ENCODE measurements around the gene KRTAP10-3.
"Not testable (repeated sequence)": the region's sequence is repeated elsewhere in the genome, so short reads cannot be mapped to it uniquely, and the experiment has no call there.

The KRTAP10-3 gene, protein sequence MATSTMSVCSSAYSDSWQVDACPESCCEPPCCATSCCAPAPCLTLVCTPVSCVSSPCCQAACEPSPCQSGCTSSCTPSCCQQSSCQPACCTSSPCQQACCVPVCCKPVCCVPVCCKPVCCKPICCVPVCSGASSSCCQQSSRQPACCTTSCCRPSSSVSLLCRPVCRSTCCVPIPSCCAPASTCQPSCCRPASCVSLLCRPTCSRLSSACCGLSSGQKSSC

DNA sequence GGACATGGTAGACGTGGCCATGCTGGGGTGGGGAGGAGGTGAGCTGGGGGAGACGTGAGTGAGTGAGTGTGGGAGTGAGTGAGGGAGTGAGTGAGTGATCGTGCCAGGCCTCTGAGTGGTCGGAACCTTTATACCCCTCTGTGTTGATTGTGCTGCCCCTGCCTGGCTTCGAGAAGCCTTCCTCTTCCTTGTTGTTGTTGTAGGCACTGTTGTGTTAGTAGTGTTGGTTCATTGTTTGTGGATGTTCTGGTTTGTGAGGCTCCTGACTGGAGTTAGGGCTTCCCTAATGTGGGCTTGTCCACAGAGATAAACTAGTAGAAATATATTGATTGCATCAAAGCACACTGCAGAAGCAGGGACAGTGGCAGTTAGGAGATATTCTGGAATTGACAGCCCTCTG, at the start of gene KRTAP10-3:
Gene KRTAP10-3, minus strand, starts transcription at position 101 of the 400 bp plus-strand sequence. Its CDS starts 80 bp downstream, at position 21.
- no peak for DNase-seq (ENCODE audit: low spot score)

DNA sequence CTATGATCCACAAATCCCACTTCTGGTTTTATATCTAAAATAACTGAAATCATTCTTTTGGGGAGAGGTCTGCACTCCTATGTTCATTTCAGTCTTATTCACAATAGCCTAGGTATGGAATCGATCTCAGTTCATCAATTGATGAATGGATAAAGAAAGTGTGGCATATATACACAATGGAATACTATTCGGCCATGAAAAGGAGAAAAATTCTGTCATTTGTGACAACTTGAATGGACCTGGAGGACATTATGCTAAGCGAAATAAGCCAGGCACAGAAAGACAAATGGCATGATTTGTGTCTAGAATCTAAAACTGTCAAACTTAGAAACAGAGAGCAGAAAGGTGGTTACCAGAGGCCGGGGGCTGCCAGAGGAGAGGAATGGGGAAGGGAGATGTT, 47.9 kb upstream of the KRTAP10-3 start:
- DNase-seq (ENCODE audit: low spot score), result no peak

DNA sequence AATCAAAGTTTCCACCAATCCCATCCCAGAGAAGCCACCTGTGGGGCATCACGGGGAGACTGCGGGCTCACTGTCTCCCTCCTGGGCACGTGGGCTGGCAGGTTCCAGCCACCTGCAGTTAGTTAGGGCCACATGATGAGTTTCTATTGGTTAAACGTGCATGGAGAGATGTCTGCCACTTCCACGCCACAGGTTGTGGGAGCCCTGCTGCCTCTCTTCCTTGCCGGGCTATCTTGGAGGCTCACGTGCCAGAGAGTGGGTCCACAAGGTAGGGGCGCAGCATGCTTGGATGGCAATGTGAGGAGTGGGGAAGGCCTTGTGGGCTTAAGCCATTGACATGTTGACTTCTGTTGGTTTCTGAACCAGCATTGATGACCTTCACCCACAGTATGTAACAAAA, 45.3 kb upstream of the KRTAP10-3 start:
- DNase-seq (ENCODE audit: low spot score), result no peak

DNA sequence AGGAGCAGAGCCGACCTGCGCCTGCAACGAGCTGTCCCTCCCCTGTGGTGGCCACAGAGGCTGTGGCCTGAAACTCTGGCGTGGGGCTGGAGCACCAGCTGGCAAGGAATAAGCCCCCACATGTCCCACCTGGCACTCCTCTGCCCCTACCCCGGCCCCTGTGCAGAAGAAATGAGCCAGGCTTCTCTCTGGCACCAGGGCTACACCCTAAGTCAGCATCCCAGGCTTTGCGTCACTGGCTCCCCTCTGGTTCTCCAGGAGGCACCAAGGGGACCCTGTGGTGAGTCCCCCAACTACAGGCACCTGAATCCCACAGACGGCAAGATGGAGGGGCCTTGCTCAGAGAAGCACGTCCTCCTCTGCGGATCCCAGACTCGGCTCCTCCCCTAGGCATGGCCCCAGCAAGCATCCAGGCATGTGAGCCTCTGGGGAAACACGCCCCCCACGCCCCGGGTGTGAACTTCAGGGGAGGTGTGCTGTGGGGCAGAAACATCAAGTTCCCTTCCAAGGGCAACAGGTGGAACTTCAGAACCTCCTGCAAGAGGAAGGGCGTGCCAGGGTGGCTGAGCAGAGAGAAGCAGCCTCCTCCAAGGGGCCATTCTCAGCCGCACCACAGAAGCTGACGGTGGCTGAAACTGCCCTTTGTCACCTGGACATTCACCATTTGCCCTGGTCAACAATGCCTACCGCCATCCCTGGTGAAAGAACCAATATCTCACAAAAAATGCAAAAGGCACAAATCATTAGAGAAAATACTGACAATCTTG, 44.7 kb upstream of the KRTAP10-3 start:
- no peak for DNase-seq (ENCODE audit: low spot score)

DNA sequence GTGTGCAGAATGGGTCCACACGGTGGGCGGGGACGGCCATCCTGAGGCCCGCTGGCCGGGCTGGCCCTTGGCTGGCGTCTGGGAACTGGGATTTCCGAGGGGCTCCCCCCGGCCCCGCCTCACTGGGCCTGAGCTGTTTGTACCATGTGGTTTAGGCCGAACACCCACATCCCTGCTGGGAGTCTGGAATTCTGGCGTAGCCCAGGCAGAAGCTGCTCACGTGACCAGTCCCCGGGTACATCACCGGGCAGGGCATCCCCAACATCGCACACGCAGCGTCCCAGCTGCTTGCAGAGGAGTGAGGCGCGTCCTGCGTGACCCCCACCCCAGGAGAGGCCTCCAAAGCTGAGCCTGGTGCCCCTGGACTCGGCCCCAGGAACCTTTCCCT, 43.9 kb upstream of the KRTAP10-3 start:
- no peak for DNase-seq (ENCODE audit: low spot score)

DNA sequence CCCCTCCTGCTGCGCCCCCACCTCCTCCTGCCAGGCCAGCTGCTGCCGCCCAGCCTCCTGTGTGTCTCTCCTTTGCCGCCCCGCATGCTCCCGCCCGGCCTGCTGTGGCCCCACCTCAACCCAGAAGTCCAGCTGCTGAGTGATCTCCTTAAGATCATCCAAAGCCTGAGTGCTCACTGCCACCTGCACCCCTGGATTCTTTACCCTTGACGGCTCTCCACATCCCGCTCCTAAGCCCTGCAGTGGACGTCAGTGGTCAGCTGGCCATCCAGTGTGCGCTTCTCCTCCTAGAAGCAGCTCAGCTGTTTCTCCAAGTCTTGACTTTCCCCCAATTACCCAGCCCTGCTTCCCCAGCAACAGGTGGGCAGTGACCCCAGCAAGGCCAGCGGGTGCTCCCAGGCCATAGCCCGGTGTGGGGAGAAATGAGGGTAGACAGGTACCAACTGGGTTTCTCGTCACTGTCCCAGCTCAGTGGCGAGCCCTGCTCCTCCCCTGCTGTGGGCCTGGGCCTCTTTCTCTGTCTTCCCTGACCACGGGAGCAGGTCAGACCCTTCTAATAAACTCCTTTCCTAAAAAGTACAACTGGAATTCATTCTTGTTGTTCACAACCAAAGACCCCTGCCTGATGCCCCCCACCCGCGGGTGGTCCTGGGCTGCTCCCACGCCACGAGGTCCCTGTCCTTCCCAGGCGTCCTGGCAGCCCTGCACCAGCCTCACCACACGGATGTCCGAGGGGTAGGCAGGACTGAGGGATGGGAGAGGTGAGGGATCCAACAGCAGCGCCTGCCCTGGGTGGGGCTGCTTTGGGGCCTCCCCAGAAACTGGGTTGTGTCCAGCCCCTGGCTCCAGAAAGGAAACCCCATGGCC, 43.2 kb upstream of the KRTAP10-3 start:
- no peak for DNase-seq (ENCODE audit: low spot score)

DNA sequence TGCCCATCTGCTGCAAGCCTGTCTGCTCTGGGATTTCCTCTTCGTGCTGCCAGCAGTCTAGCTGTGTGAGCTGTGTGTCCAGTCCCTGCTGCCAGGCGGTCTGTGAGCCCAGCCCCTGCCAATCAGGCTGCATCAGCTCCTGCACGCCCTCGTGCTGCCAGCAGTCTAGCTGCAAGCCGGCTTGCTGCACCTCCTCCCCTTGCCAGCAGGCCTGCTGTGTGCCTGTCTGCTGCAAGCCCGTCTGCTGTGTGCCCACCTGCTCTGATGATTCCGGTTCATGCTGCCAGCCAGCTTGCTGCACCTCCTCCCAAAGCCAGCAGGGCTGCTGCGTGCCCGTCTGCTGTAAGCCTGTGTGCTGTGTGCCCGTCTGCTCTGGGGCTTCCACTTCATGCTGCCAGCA, 42.5 kb upstream of the KRTAP10-3 start:
- not testable (repeated sequence) for DNase-seq (ENCODE audit: low spot score)

DNA sequence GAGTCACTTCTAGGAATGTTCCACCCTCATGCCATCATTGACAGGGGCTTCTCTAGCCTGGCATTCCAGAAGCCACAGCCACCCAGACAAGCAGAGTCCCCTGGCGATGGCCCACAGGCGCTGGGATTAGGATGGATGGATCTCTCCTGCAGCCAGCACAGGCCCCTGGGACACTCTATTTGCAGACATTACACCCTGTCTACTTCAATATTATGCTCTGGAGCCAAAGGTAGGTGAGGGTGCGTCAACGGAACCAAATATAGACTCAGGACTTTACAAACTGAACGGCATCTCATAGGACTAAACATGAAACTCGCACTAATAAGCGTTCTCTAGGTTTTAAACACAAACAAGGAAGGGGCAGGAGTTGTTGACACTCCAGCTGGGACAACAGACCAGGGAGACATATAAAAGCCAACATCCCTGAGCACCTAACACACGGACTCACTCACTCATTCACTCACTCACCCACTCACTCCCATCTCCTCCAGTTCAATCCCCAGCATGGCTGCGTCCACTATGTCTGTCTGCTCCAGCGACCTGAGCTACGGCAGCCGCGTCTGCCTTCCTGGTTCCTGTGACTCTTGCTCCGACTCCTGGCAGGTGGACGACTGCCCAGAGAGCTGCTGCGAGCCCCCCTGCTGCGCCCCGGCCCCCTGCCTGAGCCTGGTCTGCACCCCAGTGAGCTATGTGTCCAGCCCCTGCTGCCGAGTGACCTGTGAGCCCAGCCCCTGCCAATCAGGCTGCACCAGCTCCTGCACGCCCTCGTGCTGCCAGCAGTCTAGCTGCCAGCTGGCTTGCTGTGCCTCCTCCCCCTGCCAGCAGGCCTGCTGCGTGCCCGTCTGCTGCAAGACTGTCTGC, 41.8 kb upstream of the KRTAP10-3 start, which contains the start of gene KRTAP10-7:
Gene KRTAP10-7, plus strand, starts transcription at position 480 of the 861 bp plus-strand sequence. Its CDS starts 25 bp downstream, at position 505.
- DNase-seq (ENCODE audit: low spot score), result not testable (repeated sequence)

DNA sequence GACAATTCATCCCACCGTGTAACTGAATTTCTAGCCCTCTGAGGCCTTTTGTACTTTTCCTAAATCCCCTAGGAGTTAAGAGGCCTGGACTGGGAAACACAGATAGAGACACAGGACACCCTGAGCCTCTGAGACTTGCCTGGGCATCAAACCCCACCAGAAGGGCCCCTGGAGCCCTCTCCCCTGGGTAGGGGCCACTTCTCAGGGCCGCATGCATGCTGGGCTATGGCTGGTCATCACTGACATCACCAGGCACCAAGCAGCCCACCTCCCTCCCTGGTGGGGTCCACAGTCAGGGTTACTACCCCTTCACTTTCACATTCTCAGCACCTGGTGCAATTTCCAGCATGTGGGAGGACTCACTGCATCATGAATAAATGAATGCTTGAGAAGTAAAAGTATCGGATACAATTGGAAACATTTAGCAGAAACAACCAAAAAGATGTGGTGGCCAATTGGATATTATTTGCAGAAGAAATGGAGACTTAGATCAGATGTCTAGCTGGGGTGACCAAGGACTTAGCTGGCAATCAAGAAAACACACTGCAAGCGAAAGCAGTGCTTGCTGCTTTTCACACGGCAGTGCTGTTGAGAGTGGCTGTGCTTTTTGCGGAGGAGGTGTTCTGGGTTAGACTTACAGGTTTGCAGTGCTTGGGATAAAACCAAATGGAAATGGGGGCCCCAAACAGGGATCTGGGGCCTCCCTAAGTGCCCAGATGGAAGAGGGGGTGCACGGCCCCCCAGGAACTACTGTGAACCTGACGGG, 40.9 kb upstream of the KRTAP10-3 start:
- DNase-seq (ENCODE audit: low spot score), result no peak

DNA sequence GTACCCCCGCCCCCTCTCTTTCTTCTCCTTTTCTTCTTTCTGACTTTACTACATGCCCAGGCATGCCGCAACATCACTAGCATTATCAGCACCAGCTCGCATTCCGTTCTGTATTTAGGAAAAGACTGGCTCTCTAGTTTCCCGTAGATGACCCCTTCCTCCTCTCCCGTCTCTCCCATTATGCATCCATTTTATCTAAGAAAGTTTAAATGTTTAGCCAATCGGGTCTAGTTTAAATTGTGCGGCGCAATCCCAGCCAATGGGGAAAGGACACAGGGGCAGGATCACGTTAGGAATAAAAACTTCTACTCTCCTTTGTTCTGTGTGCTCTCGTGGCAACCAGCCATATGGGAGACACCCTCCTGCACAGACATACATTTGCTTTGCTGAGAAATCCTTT, 39.5 kb upstream of the KRTAP10-3 start:
- no peak for DNase-seq (ENCODE audit: low spot score)

DNA sequence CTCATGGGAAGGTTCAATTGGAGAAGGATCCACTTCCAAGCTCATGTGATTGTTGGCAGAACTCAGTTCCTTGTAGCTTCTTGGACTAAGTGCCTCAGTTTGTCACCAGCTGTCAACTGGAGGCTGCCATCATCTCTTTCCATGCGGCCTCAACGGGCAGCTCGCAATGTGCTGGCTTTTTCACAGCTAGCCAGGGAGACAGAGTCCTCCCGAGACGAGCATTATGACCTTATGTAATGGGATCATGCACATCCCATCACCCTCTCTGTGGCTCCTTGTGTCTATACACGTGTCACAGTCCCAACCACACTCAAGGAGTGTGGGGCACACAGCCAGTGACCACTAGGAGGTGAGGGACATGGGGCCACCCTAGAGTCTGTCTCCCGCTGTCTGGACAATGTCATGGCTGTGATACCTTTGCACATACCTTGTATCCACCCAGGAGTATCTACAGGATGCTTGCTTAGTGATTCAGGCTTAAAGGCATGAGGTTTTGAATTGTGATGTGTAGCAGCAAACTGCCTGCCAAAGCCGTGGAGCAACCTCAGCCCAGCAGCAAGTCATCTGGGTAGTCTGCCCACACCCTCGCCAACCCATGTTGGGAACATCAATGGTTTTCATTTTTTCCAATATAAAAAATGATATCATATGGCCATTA, 37.6 kb upstream of the KRTAP10-3 start:
- DNase-seq (ENCODE audit: low spot score), result no peak

DNA sequence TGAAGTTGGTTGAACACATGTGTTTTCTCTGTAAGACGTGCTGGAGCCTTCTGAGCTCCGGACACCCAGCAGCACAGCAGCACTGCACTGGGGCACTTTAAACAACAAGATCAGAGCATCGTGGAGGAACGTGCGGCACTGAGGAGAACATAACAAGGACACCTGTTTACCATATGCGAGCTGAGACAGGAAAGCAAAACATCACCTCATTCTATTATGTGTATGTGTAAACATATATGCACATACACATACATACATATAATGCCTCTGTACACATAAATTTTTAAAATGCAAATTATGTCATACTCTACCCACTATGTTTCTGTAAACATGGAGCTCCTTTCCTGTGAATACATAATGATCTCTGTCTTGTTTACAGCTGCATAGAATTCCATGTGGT, 36.9 kb upstream of the KRTAP10-3 start:
- no peak for DNase-seq (ENCODE audit: low spot score)

DNA sequence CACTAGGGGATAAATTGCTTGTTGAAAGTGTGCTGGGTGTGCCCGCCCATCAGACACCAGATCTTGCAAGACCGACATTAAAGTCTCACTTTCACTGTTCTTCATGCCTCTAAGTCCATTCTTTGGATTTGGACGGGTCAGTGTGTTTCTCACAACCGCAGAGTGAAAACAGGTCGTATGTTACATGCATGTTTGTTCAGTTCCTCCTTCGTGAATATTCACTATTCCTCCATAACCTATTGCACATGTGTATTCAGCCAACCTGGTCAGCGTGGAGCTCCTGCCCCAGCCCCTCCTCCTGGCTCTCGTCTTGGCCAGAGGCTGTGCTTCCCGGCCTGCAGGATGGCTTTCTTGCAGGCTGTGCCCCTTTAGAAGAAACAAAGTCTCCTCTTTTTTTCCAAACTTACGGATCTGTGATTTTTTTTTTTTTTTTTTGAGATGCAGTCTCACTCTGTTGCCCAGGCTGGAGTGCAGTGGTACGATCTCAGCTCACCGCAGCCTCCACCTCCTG, 35.9 kb upstream of the KRTAP10-3 start:
- DNase-seq (ENCODE audit: low spot score), result no peak

DNA sequence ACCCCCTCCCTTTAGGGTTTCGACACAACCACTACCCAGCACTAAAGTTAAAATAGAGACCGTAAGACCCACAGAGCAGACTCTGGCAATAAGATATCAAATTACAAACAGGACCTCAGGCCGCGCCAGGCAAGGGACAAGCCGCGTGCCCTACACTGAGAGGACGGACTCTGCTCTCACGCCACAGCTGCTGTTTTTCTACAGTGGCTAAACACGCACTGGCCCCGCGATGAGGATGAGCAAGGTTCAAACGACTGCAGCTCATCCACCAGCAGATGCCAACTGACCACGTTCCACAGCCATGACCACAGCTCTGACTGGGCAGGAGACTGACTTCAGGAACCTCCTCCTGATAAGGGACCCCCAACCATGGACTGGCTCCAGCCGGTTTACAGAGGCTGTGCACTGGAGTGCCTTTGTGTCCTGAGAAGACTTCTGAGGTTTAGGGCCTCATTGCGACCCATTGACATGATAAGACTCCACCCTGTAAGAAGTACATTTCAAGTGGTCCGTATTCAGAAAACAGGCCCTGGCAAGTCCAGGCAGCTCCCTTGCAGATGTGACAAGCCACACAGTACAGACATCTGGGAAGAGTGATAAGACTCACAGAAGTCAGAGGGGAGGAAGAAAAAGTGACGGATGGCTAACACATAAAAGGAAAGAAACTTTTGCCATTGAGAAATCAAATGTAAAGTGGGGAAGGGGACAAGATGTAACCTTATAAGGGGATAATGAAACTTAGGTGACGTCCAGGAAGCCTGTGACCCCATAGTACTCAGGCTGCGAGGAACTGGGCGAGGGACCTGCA, 35.2 kb upstream of the KRTAP10-3 start:
- no peak for DNase-seq (ENCODE audit: low spot score)

DNA sequence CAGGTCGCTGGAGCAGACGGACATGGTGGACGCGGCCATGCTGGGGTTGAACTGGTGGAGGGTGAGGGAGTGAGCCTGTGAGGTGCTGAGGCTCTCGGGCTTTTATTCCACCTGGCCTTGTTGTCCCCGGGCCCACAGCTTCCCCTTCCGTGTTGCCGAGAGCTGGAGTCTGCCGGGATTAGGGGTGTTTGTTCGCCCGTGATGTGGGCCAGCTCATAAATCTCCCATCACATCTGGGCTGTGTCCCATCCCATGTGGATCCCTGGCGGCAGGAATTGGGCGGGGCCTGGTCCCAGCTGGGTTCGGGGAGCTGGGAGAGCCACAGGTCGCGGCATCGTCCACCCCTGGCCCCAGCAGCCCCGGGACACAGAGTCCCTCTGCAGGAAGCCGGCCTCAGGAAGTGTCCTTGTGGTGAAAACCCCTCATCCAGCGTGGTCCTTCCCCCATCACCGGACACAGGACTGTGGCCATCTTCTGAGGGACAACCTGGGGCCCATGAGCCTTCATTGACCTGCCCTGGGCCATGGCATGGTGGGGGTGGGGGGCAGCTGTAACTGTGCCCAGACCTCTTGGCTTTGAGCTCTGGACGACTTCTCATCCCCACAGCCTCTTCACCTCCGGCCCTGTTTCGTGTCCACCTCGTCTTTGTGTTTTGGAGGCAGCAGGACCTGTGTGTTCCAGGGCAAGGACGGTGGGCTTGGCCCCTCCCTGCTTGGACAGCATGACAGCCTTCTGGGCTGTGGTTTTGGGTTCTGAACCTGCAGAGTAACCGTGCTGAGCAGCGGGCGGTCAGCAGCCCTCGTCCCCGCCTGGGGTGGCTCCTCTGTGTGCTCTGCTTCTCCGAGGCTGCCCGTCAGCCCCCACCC, 34.1 kb upstream of the KRTAP10-3 start, which contains the start of gene KRTAP10-6:
Gene KRTAP10-6, minus strand, starts transcription at position 60 of the 866 bp plus-strand sequence. Its CDS starts 21 bp downstream, at position 39.
- DNase-seq (ENCODE audit: low spot score), result no peak

DNA sequence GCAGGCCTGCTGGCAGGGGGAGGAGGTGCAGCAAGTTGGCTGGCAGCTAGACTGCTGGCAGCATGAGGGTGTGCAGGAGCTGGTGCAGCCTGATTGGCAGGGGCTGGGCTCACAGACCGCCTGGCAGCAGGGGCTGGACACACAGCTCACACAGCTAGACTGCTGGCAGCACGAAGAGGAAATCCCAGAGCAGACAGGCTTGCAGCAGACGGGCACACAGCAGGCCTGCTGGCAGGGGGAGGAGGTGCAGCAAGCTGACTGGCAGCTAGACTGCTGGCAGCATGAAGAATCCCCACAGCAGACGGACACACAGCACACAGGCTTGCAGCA, 33.2 kb upstream of the KRTAP10-3 start:
- DNase-seq (ENCODE audit: low spot score), result not testable (repeated sequence)

DNA sequence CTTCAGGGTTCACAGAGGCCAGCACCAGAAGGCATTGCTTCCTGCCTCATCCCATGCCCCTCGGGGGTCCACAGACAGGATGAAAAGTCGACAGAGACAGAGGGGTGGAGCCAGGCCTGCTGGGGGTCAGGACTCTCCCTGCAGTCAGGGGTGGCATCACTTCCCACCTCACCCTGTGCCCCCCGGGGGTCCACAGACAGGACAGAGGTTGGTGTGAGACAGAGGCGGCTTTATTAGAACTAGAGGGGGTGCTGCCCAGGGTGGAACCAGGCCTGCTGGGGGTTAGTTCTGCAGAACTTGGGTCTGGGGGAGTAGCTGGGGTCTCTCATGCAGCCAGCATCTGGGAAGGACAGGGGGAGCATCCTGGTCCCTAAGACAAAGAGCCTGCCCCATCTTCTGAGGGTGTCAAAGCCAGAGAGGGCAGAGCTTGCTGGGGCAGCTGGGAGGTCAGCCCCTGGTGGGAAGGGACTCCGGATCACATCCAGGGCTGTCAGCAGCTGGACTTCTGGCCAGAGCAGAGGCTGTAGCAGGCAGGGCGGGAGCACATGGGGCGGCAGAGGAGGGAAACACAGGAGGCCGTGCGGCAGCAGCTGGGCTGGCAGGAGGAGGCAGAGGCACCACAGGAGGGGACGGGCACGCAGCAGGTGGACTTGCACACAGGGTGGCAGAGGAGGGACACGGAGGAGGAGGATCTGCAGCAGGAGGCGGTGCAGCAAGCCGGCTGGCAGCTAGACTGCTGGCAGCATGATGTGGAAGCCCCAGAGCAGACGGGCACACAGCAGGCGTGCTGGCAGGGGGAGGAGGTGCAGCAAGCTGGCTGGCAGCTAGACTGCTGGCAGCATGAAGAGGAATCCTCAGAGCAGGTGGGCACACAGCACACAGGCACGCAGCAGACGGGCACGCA, 32.6 kb upstream of the KRTAP10-3 start:
- not testable (repeated sequence) for DNase-seq (ENCODE audit: low spot score)
